Measurements from ENCODE around the gene BEST3.

BEST3 gene

DNA sequence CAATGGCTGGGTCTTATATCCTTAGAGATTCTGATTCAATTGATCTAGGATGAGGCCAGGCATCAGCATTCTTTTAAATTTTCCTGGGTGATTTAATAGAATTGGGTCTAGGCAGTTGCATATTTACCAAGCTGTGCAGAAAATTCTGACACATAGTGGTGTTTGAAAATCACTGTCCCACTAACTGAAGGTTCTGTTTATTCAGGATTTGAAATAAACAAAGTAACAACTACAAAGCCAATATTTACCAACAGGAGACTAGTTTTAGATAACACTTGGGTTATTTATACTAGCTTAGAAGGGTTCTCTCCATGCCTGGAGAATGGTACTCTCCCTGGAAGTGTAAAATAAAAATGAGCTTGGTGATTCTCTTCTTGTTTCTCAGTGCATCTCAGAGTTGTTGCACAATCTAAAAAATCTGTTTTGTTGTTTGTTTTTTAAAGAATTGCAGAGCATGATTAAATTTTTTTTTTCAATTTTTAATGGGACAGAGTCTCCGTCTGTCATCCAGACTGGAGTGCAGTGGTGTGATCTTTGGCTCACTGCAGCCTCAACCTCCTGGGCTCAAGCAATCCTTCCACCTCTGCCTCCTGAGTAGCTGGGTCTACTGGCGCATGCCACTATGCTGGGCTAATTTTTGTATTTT lies 16.9 kb downstream of the BEST3 start:
- ChIA-PET POLR2A (interaction anchor here (0.7 kb wide), 1 partner anchor 54 kb away, joined by 3 read pairs; no protein-coding TSS in a partner anchor), CTCF (interaction anchor here (0.6 to 0.7 kb wide), 2 partner anchors 43 to 325 kb away, joined by 4 to 6 read pairs; no protein-coding TSS in a partner anchor)
- no peak for TF ChIP-seq TARDBP (IDR thresholded peaks at IDR 0.05)
- TF ChIP-seq SP1 (IDR thresholded peaks at IDR 0.05): no peak
- no peak for TF ChIP-seq CTBP1 (IDR thresholded peaks at IDR 0.05; ENCODE audit: borderline replicate concordance)
- no peak for DNase-seq (ENCODE audit: extremely low spot score)

DNA sequence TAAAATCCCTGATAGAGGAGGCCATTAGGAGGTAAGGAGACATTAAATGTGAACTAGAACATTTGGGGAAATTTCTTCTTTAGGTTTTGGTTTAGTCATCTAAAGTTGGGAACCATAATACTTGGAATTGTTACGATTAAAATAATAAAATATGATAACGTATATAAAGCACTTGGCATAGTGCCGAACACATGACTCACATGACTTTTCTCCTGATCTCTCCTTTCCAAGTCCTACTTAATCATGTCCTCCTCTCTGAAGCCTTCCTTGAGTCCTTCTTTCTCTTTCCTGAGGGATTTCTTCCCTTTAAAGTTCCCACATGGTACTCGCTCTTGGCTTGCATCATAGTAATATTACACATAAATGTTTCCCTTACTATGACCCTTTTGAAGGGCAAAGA lies 20.0 kb downstream of the BEST3 start:
- POLR2A ChIA-PET: no interaction called here
- TF ChIP-seq SUZ12 (IDR thresholded peaks at IDR 0.05): no peak
- TF ChIP-seq FOXM1 (IDR thresholded peaks at IDR 0.05; ENCODE audit: borderline replicate concordance): no peak
- no peak for TF ChIP-seq LEF1 (IDR thresholded peaks at IDR 0.05; ENCODE audit: borderline replicate concordance)
- no peak for TF ChIP-seq TARDBP (IDR thresholded peaks at IDR 0.05)
- TF ChIP-seq FOXK2 (IDR thresholded peaks at IDR 0.05): no peak
- TF ChIP-seq CTBP1 (IDR thresholded peaks at IDR 0.05; ENCODE audit: borderline replicate concordance): no peak
- TF ChIP-seq, protein P1, sequence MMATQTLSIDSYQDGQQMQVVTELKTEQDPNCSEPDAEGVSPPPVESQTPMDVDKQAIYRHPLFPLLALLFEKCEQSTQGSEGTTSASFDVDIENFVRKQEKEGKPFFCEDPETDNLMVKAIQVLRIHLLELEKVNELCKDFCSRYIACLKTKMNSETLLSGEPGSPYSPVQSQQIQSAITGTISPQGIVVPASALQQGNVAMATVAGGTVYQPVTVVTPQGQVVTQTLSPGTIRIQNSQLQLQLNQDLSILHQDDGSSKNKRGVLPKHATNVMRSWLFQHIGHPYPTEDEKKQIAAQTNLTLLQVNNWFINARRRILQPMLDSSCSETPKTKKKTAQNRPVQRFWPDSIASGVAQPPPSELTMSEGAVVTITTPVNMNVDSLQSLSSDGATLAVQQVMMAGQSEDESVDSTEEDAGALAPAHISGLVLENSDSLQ (IDR thresholded peaks at IDR 0.05): no peak
- no peak for TF ChIP-seq SP1 (IDR thresholded peaks at IDR 0.05)
- TF ChIP-seq FOXA1 (IDR thresholded peaks at IDR 0.05): no peak
- no peak for TF ChIP-seq ARNT (IDR thresholded peaks at IDR 0.05)
- no peak for TF ChIP-seq NFRKB (IDR thresholded peaks at IDR 0.05)
- no peak for TF ChIP-seq ZNF384 (IDR thresholded peaks at IDR 0.05)
- TF ChIP-seq ELF4 (IDR thresholded peaks at IDR 0.05): no peak
- no peak for TF ChIP-seq HDGF (IDR thresholded peaks at IDR 0.05; ENCODE audit: borderline replicate concordance)
- CTCF ChIA-PET: no interaction called here
- no peak for DNase-seq (ENCODE audit: extremely low spot score)

- TF ChIP-seq SP1 (IDR thresholded peaks at IDR 0.05) (no peak), FOXM1 (IDR thresholded peaks at IDR 0.05; ENCODE audit: borderline replicate concordance) (no peak), ZNF384 (IDR thresholded peaks at IDR 0.05) (no peak), L3MBTL2 (conservative IDR thresholded peaks at IDR 0.05) (no peak), SUZ12 (IDR thresholded peaks at IDR 0.05) (no peak), TARDBP (IDR thresholded peaks at IDR 0.05) (no peak), FOXK2 (IDR thresholded peaks at IDR 0.05) (no peak), NFRKB (IDR thresholded peaks at IDR 0.05) (no peak), LEF1 (IDR thresholded peaks at IDR 0.05; ENCODE audit: borderline replicate concordance) (no peak)
- TF ChIP-seq, protein P1 (IDR thresholded peaks at IDR 0.05): no peak
- ChIA-PET POLR2A (no interaction called here), CTCF (no interaction called here)
- no peak for DNase-seq (ENCODE audit: extremely low spot score)
Measured at GRCh38 chr12:69676257-69677012, 22.7 kb downstream of the BEST3 start.

- ChIA-PET POLR2A (no interaction called here), CTCF (interaction anchor here (0.6 to 2.2 kb wide), 2 partner anchors 13 to 33 kb away, joined by 3 to 6 read pairs; no protein-coding TSS in a partner anchor)
- DNase-seq (ENCODE audit: extremely low spot score): no peak
- no peak for TF ChIP-seq LEF1 (IDR thresholded peaks at IDR 0.05; ENCODE audit: borderline replicate concordance)
- TF ChIP-seq SP1 (IDR thresholded peaks at IDR 0.05): no peak
- no peak for TF ChIP-seq TARDBP (IDR thresholded peaks at IDR 0.05)
- no peak for TF ChIP-seq FOXA1 (IDR thresholded peaks at IDR 0.05)
- no peak for TF ChIP-seq BHLHE40 (IDR thresholded peaks at IDR 0.05; ENCODE audit: borderline replicate concordance)
- TF ChIP-seq ELF4 (IDR thresholded peaks at IDR 0.05): no peak
- no peak for TF ChIP-seq HDGF (IDR thresholded peaks at IDR 0.05; ENCODE audit: borderline replicate concordance)
- no peak for TF ChIP-seq FOXK2 (IDR thresholded peaks at IDR 0.05)
- TF ChIP-seq FOXM1 (IDR thresholded peaks at IDR 0.05; ENCODE audit: borderline replicate concordance): no peak
- TF ChIP-seq CTBP1 (IDR thresholded peaks at IDR 0.05; ENCODE audit: borderline replicate concordance): no peak
- no peak for TF ChIP-seq NFRKB (IDR thresholded peaks at IDR 0.05)
- TF ChIP-seq L3MBTL2 (conservative IDR thresholded peaks at IDR 0.05): no peak
- TF ChIP-seq ZNF384 (IDR thresholded peaks at IDR 0.05): no peak
- TF ChIP-seq SUZ12 (IDR thresholded peaks at IDR 0.05): no peak
- TF ChIP-seq ARNT (IDR thresholded peaks at IDR 0.05): no peak
- TF ChIP-seq, protein P1 (IDR thresholded peaks at IDR 0.05): no peak
Measured at GRCh38 chr12:69672195-69672594, 26.9 kb downstream of the BEST3 start.

GRCh38 chr12:69671597-69671996 lies 27.5 kb downstream of the BEST3 start:
- ChIA-PET CTCF (interaction anchor here (2.2 kb wide), 1 partner anchor 32 kb away, joined by 6 read pairs; no protein-coding TSS in a partner anchor), POLR2A (no interaction called here)
- TF ChIP-seq, protein P1 (IDR thresholded peaks at IDR 0.05): no peak
- TF ChIP-seq ZNF384 (IDR thresholded peaks at IDR 0.05) (no peak), ARNT (IDR thresholded peaks at IDR 0.05) (no peak), CTBP1 (IDR thresholded peaks at IDR 0.05; ENCODE audit: borderline replicate concordance) (no peak), TARDBP (IDR thresholded peaks at IDR 0.05) (no peak), FOXK2 (IDR thresholded peaks at IDR 0.05) (no peak), HDGF (IDR thresholded peaks at IDR 0.05; ENCODE audit: borderline replicate concordance) (no peak), SP1 (IDR thresholded peaks at IDR 0.05) (no peak), NFRKB (IDR thresholded peaks at IDR 0.05) (no peak), BHLHE40 (IDR thresholded peaks at IDR 0.05; ENCODE audit: borderline replicate concordance) (no peak), SUZ12 (IDR thresholded peaks at IDR 0.05) (no peak)
- DNase-seq (ENCODE audit: extremely low spot score): no peak
